Hair follicle dermal papilla cell (primary cell): ENCODE measurements around the gene STPG2. TPM values are rescaled to one million over a fixed set of nuclear protein-coding genes. Genes with fewer than 3 reads are reported as not detected.

ENCODE experiments used
- total RNA-seq: library from RNA; depleted of rRNA; stranded (reverse); fragments of >200 nt; gene quantifications from 2 replicates; pipeline ENCODE4 v1.2.3, GENCODE V29; 2012

Gene STPG2
- total RNA-seq = 0.12 and 0.32 TPM in 2 replicates

GRCh38 chr4:98143001-98143899, at the start of gene STPG2:
STPG2 (minus strand) TSS chr4:98143476.

Other genes with a start within 250 kb of the STPG2 start
- gene RAP1GDS1, start 117.9 kb upstream of the STPG2 start, total RNA-seq = 67.0 and 72.0 TPM in 2 replicates